Measurements from ENCODE around the gene UNC93B1. TPM values are rescaled to one million over a fixed set of nuclear protein-coding genes. Genes with fewer than 3 reads are reported as not detected.
"Not testable (repeated sequence)": the region's sequence is repeated elsewhere in the genome, so short reads cannot be mapped to it uniquely, and the experiment has no call there.

UNC93B1 gene
- total and polyA plus RNA-seq, 8 donors: 13.0 to 36.5 (median 17.5) TPM

DNA sequence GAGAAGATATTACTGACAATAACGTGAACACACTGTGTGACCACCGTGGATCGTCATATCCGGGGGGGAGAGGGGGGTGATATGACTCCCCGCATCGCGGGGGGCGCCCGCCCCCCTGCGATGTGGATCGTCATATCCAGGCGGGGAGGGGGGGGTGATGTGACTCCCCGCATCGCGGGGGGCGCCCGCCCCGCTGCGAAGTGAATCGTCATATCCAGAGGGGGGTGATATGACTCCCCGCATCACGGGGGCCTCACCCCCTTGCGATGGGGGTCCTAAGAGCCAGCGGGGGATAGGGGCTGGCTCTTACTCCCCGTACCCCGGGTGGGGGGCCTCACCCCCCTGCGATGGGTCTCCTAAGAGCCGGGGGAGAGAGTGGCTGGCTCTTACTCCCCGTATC lies 19.9 kb downstream of the UNC93B1 start:
- Histone ChIP-seq H3K4me3 (no peak overlapping the region), H3K27ac (no peak overlapping the region), H3K36me3 (no peaks in the 10 kb centered on the region), H3K9me3 (no peaks in the 10 kb centered on the region), H3K4me1 (peaks cover 0 to 3% (median 0%) of the 10 kb centered on the region in 3 donors), H3K27me3 (no peaks in the 10 kb centered on the region)
- TF ChIP-seq, protein P1, sequence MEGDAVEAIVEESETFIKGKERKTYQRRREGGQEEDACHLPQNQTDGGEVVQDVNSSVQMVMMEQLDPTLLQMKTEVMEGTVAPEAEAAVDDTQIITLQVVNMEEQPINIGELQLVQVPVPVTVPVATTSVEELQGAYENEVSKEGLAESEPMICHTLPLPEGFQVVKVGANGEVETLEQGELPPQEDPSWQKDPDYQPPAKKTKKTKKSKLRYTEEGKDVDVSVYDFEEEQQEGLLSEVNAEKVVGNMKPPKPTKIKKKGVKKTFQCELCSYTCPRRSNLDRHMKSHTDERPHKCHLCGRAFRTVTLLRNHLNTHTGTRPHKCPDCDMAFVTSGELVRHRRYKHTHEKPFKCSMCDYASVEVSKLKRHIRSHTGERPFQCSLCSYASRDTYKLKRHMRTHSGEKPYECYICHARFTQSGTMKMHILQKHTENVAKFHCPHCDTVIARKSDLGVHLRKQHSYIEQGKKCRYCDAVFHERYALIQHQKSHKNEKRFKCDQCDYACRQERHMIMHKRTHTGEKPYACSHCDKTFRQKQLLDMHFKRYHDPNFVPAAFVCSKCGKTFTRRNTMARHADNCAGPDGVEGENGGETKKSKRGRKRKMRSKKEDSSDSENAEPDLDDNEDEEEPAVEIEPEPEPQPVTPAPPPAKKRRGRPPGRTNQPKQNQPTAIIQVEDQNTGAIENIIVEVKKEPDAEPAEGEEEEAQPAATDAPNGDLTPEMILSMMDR (IDR thresholded peaks at IDR 0.05): no peak
- no peak for ATAC-seq
- FAIRE-seq: no peak
- DNase-seq: no peak
- 68 to 70% methylated on average over 29 of the region's 29 CpGs for WGBS, 2 donors
- intact Hi-C loops (cut with DNase I): no loop called here

DNA sequence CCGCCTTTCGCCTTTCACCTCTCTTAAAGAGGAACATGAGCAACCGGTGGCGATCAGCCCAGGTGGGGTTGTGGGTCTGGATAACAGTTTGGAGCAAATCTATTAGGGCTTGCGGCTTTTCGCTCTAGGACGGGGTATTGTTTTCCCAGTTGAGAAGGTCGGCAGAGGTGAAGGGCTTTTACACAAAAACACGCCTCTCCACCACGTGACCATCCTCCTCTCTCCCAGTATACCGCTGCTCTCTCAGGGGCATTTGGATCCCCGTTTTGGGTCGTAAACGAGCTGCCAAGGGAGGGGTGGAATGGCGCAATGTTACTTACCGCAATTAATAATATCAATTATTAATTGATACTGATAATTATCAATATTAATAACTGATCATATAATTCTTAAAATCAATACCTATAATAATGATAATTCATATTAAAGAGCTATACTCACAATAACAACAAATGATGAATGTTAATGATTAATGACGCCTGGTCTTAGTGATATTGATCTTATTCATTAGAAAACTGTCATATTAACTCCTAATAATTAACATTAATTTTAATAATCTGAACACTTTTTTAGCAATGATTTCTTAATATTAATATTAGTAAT lies 21.5 kb downstream of the UNC93B1 start:
- H3K27me3 ChIP-seq; ATAC-seq; H3K27ac ChIP-seq; FAIRE-seq; H3K36me3 ChIP-seq; DNase-seq; intact Hi-C loops (cut with DNase I); H3K4me1 ChIP-seq; H3K9me3 ChIP-seq; H3K4me3 ChIP-seq: not testable (repeated sequence)
- WGBS, 2 donors: 74 to 76% methylated on average over 17 of the region's 17 CpGs

DNA sequence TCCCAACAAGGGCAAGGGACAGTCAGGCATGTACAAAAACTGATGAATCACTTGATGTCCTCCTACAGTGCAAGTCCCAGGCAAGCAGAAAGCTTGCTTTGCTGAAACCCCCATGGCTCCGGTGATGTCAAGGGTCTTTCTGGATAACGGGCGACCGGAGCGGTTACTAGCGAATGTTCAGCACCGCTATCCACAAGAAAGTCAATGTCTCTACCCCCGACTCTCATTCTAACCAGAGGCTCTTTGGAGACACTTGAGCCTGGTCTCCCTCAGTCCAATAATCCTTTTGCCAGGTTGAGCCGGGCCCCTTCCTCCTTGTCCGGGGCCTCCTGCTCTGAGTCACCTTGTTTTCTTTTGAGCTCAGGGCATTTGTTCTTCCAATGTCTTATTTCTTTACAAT lies 22.7 kb downstream of the UNC93B1 start:
- FAIRE-seq; H3K4me1 ChIP-seq; H3K9me3 ChIP-seq; H3K4me3 ChIP-seq; H3K27me3 ChIP-seq; ATAC-seq; H3K27ac ChIP-seq; intact Hi-C loops (cut with DNase I); DNase-seq; H3K36me3 ChIP-seq: not testable (repeated sequence)
- WGBS, 2 donors: 94 to 97% methylated on average over 10 of the region's 10 CpGs

DNA sequence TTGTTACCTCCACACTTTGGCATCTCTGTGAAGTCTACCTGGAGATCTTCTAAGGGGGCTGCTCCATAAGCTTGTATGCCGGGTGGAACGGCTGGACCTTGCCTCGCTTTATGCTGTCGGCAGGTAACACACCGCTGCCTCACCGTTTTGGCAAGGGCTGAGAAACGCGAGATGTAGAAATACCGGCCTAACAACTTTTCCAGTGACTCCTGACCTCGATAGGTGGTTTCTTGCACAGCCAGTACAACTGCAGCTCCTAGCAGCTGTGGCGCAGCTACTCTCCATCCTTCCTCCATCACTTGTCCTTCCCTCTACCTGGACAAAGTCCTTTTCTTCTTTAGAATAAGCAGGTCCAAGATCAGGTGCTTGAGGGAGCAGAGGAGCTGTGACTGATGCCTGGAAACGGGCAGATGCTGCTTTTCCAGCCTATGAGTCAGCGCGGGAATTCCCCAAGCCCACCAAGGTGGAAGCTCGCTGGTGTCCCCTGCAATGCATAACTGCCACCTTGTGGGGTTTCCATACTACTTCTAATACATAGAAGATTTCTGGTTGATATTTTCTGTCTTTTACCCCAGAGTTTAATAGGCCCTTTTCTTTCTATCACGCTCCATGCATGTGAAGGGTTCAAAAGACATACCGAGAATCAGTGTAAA lies 25.0 kb downstream of the UNC93B1 start:
- 29 to 32% methylated on average over 17 of the region's 17 CpGs for WGBS, 2 donors
- H3K9me3 ChIP-seq; H3K27me3 ChIP-seq; intact Hi-C loops (cut with DNase I); FAIRE-seq; H3K36me3 ChIP-seq; H3K4me1 ChIP-seq: not testable (repeated sequence)
- ATAC-seq (peak in 3 of 4 donors; percentile 67 to 71 (median 70)), DNase-seq (peak in 5 of 6 donors; percentile 78 to 91 (median 85))
- peak overlapping the region in 3 of 4 donors; percentile 31 to 47 (median 46) for H3K27ac ChIP-seq
- peak overlapping the region in 2 of 4 donors; percentile 16 to 20 for H3K4me3 ChIP-seq

DNA sequence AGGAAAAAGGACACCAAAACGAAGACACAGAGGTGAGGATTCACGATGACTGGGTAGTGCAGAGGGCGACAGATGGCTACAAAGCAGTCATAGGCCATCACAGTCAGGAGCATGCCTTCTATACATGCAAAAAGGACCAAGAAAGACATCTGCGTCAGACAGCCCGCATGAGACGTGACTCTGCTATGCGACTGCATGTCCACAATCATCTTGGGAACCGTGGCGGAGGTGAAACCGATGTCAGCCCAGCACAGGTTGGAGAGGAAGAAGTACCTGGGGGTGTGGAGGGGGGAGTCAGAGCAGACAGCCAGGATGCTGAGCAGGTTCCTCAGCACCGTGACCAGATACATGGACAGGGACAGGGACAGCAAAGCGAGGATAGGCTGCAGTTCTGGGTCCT lies 29.2 kb downstream of the UNC93B1 start:
- intact Hi-C loops (cut with DNase I); H3K27ac ChIP-seq; H3K4me1 ChIP-seq; H3K4me3 ChIP-seq; H3K9me3 ChIP-seq; H3K27me3 ChIP-seq; ATAC-seq; FAIRE-seq; H3K36me3 ChIP-seq; DNase-seq: not testable (repeated sequence)
- 80 to 87% methylated on average over 12 of the region's 12 CpGs for WGBS, 2 donors

DNA sequence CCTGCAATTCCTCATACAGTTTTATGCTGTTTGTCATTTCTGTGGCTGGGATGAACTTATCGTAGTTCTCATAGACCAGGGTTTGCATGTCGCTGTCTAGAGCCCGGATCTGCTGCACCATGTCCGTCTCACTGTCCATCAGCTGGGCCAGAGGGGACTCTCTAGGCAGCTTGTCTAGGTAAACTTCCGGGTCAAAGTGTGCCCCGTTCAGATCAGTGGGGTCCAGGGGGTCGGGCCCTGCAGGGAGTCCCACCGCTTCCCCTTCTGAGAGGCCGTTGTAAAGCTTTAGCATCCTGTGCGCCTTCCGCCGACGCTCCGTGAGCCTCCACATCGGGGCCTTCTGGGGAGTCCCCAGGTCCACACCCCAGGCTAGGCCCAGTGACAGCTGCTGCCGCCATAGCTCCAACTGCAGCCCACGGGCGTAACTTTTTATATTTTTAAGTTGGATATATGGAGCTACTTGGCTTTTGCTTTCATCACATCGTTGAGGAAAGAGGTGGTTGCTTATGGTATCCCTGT lies 38.0 kb downstream of the UNC93B1 start:
- WGBS, 2 donors: 89 to 91% methylated on average over 19 of the region's 19 CpGs
- DNase-seq; intact Hi-C loops (cut with DNase I); H3K4me1 ChIP-seq; H3K27me3 ChIP-seq; FAIRE-seq; H3K36me3 ChIP-seq; H3K27ac ChIP-seq; H3K9me3 ChIP-seq; H3K4me3 ChIP-seq; ATAC-seq: not testable (repeated sequence)

DNA sequence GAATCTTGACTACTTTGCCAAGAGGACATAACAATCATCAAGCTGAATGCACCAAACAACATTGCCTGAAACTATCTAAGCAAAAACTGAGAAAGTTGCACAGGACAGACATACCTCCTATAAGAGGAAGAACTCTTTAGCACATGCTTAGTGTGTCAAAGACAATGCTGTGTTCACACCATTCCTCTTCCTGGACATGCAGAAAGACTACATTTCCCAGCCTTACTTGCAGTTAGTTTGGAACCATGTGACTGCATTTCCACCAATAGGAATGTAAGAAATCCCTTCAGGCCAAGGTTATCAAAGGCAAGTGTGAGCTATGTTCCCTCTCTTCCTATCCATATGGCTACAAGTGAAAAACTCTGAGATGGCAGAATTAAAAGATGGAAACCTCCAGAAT lies 39.2 kb downstream of the UNC93B1 start:
- H3K4me1 ChIP-seq; H3K36me3 ChIP-seq; H3K27me3 ChIP-seq; H3K4me3 ChIP-seq; DNase-seq; H3K27ac ChIP-seq; FAIRE-seq; H3K9me3 ChIP-seq; intact Hi-C loops (cut with DNase I); ATAC-seq: not testable (repeated sequence)

DNA sequence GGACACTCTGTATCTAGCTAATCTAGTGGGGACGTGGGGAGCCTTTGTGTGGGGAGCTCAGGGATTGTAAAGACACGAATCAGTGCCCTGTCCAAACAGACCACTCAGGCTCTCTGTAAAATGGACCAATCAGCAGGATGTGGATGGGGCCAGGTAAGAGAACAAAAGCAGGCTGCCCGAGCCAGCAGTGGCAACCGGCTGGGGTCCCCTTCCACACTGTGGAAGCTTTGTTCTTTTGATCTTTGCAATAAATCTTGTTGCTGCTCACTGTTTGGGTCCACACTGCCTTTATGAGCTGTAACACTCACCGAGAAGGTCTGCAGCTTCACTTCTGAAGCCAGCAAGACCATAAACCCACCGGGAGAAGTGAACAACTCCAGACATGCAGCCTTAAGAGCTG lies 40.0 kb downstream of the UNC93B1 start:
- H3K27me3 ChIP-seq; DNase-seq; H3K36me3 ChIP-seq; H3K4me3 ChIP-seq; H3K4me1 ChIP-seq; H3K9me3 ChIP-seq; FAIRE-seq; intact Hi-C loops (cut with DNase I); H3K27ac ChIP-seq; ATAC-seq: not testable (repeated sequence)
- 58 to 67% methylated on average over 6 of the region's 6 CpGs for WGBS, 2 donors

DNA sequence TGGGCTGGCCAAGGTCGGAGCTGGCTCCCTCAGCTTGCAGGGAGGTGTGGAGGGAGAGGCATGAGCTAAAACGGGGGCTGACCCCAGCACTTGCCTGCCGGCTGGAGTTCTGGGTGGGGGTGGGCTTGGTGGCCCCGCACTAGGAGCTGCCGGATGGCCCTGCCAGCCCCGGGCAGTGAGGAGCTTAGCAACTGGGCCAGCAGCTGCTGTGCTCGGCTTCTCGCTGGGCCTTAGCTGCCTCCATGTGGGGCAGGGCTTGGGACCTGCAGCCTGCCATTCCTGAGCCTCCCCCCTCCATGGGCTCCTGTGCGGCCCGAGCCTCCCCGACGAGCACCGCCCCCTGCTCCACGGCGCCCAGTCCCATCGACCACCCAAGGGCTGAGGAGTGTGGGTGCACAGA lies 40.7 kb downstream of the UNC93B1 start:
- ATAC-seq; intact Hi-C loops (cut with DNase I); H3K27me3 ChIP-seq; H3K27ac ChIP-seq; H3K9me3 ChIP-seq; DNase-seq; FAIRE-seq; H3K4me3 ChIP-seq; H3K4me1 ChIP-seq; H3K36me3 ChIP-seq: not testable (repeated sequence)
- whole genome bisulfite sequencing, 2 donors: 84 to 85% methylated on average over 13 to 16 of the region's 16 CpGs

DNA sequence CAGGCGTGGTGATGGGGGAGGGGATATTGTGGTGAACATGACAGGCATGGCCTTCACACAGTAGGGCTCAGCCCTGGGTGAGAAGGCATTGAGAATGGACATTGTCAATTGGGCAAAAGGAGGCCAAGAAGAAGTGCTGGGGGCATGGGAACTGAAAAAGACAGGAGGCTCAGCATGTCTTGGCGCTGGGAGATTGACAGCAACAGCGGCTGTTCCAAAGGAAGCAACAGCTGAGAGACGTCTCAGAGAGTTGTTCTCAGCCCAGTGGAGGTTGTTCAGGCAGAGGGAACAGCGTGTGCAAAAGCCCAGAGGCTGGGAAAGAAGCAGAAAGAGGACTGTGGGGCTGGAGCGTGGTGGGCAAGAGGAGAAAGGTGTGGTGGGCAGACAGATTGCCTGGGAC lies 47.7 kb downstream of the UNC93B1 start:
- ATAC-seq; H3K9me3 ChIP-seq; H3K36me3 ChIP-seq; H3K4me3 ChIP-seq; DNase-seq; FAIRE-seq; H3K4me1 ChIP-seq; intact Hi-C loops (cut with DNase I); H3K27ac ChIP-seq; H3K27me3 ChIP-seq: not testable (repeated sequence)
- 65 to 70% methylated on average over 6 of the region's 6 CpGs for WGBS, 2 donors
